Fibroblast of mammary gland (primary cell): ENCODE results near the gene SYT6.

ENCODE experiments used
- DNase-seq: peaks from one replicate; pipeline ENCODE4 v3.0.0-alpha.2; 2010; ENCODE audit warnings: low read depth
- H3K4me3 ChIP-seq: 2 replicates; pipeline ENCODE4 v1.5.1; 2011; ENCODE audit warnings: low read depth, mild to moderate bottlenecking, low read length, moderate library complexity; ENCODE audit not compliant: control insufficient read depth
- CTCF ChIP-seq: conservative IDR thresholded peaks from 2 replicates; pipeline ENCODE4 v1.5.1; 2011; ENCODE audit warnings: low read depth, low read length, inconsistent platforms; ENCODE audit not compliant: control insufficient read depth, insufficient read depth

Gene SYT6

GRCh38 chr1:114082867-114083585 lies 70.6 kb downstream of the SYT6 start:
- TF ChIP-seq CTCF = no peak
- no peak for DNase-seq
- H3K4me3 ChIP-seq = no peak overlapping the region

- no peak for TF ChIP-seq CTCF
- no peak overlapping the region for H3K4me3 ChIP-seq
- no peak for DNase-seq
These were observed 71.4 kb downstream of the SYT6 start for GRCh38 chr1:114082304-114082630.

- no peak for DNase-seq
- TF ChIP-seq CTCF = no peak
- H3K4me3 ChIP-seq = no peak overlapping the region
These were observed 72.0 kb downstream of the SYT6 start for GRCh38 chr1:114081437-114082303.

- no peak for DNase-seq
- no peak overlapping the region for H3K4me3 ChIP-seq
- no peak for TF ChIP-seq CTCF
These were observed 72.9 kb downstream of the SYT6 start for GRCh38 chr1:114080511-114081436.

GRCh38 chr1:114079596-114080190 lies 74.0 kb downstream of the SYT6 start:
- no peak for TF ChIP-seq CTCF
- H3K4me3 ChIP-seq = no peak overlapping the region
- DNase-seq = no peak

GRCh38 chr1:114078116-114078515 lies 75.6 kb downstream of the SYT6 start:
- H3K4me3 ChIP-seq = no peak overlapping the region
- TF ChIP-seq CTCF = no peak
- DNase-seq = no peak
